ENCODE measurements around the gene SLC6A18.
"Not testable (repeated sequence)": the region's sequence is repeated elsewhere in the genome, so short reads cannot be mapped to it uniquely, and the experiment has no call there.

Gene SLC6A18

DNA sequence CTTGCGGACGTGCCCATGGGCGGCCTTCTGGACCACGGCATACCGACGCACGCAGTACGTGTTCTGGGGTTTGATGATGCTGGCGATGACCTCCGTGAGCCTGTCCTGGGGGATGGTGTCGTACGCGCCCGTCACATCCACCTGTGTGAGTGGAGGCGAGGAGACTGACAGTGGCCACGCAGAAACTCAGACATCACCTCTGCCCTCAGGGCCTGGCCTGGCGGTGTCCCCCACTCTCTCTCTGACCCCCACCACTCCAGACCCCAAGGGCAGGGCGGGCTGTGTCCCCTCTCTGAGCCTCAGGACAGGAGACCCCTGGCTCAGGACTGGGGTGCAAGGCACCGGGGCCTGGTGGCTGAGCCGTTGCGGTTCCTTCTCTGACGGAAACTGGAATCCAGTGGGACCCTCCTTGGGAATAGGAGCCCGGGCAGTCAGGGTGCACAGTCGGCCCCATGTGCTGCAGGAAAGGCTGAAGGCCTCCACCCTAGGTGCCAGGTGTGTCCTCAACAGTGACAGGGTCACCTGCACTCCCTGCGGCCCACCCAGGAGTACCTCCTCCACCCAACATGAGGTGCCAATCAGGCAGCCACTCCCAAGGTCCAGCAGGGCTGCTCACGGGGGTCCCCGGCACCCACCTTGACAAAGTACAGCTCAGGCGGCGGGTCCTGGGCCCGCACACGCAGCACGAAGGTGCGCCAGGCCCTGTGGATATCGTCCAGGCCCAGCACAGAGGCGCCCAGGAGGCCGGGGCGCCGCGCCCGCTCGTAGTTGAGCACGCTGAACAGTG, 53.7 kb downstream of the SLC6A18 start:
- no peak for DNase-seq

GRCh38 chr5:1279443-1280151, 54.4 kb downstream of the SLC6A18 start:
- no peak for DNase-seq

- no peak for DNase-seq
Observed at GRCh38 chr5:1280177-1281037, 55.2 kb downstream of the SLC6A18 start.

- no peak for DNase-seq
Observed at GRCh38 chr5:1281038-1281882, 56.1 kb downstream of the SLC6A18 start.

GRCh38 chr5:1282131-1282992, 57.2 kb downstream of the SLC6A18 start:
- DNase-seq: no peak

DNA sequence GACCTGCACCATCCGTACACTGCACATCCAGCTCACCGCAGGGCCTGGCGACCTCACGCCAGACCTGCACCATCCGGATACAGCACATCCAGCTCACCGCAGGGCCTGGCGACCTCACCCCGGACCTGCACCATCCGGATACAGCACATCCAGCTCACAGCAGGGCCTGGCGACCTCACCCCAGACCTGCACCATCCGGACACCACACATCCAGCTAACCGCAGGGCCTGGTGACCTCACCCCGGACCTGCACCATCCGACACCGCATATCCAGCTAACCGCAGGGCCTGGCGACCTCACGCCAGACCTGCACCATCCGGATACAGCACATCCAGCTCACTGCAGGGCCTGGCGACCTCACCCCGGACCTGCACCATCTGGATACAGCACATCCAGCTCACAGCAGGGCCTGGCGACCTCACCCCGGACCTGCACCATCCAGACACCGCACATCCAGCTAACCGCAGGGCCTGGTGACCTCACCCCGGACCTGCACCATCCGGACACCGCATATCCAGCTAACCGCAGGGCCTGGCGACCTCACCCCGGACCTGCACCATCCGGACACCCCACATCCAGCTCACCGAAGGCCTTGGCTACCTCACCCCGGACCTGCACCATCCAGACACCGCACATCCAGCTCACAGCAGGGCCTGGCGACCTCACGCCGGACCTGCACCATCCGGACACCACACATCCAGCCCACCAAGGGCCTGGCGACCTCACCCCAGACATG, 58.0 kb downstream of the SLC6A18 start:
- not testable (repeated sequence) for DNase-seq

DNA sequence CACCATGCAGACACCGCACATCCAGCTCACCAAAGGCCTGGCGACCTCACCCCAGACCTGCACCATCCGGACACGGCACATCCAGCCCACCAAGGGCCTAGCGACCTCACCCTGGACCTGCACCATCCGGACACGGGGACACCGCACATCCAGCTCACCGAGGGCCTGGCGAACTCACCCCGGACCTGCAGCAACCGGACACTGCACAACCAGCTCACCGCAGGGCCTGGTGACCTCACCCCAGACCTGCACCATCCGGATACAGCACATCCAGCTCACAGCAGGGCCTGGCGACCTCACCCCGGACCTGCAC, 58.5 kb downstream of the SLC6A18 start:
- not testable (repeated sequence) for DNase-seq

DNA sequence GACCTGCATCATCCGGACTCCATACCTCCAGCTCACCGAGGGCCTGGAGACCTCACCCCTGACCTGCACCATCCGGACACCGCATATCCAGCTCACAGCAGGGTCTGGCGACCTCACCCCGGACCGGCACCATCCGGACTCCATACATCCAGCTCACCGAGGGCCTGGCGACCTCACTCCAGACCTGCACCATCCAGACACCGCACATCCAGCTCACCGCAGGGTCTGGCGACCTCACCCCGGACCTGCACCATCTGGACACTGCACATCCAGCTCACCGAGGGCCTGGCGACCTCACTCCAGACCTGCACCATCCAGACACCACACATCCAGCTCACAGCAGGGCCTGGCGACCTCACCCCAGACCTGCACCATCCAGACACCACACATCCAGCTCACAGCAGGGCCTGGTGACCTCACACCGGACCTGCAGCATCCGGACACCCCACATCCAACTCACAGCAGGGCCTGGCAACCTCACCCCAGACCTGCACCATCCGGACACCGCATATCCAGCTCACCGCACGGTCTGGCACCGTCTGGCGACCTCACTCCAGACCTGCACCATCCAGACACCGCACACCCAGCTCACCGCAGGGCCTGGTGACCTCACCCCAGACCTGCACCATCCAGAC, 59.3 kb downstream of the SLC6A18 start:
- DNase-seq: not testable (repeated sequence)

- DNase-seq: no peak
Observed at GRCh38 chr5:1285141-1285540, 60.0 kb downstream of the SLC6A18 start.

GRCh38 chr5:1285883-1286291, 60.7 kb downstream of the SLC6A18 start:
- no peak for DNase-seq

DNA sequence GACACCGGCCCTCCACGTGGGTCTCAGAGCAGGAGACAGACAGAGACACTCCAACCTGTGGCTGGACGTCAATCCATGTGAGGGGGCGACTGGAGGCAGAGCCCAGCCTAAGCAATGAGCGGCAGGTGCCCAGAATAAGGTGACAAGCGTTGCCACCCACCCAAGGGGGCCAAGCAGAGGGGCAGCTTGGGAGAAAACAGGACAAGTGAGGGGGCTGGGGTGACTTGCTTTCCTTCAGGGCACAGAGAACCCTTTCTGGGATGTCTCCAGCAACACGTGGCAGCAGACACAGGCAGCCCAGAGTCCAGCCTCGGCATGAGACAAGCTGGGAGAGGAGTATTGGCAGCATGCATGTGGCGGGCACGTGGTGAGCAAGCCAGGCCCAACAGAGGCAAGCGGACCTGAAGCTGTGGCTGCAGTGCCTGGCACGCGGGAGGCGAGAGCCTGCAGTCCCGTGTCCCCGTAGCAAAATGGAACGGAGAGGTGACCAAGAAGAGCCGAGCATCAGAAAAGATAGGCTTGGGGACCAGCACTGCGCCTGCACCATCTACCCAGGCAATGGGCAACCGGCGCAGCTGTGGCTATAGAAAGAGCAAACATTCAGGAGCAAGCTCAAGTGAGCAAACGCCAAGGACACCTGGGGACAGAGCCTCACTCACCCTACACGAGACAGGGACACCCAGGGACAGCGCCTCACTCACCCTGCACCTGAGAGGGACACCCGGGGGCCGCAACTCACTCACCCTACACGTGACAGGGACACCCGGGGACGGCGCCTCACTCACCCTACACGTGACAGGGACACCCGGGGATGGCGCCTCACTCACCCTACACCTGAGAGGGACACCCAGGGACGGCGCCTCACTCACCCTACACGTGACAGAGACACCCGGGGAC, 63.5 kb downstream of the SLC6A18 start:
- no peak for DNase-seq

GRCh38 chr5:1289559-1289958, 64.4 kb downstream of the SLC6A18 start:
- not testable (repeated sequence) for DNase-seq

DNA sequence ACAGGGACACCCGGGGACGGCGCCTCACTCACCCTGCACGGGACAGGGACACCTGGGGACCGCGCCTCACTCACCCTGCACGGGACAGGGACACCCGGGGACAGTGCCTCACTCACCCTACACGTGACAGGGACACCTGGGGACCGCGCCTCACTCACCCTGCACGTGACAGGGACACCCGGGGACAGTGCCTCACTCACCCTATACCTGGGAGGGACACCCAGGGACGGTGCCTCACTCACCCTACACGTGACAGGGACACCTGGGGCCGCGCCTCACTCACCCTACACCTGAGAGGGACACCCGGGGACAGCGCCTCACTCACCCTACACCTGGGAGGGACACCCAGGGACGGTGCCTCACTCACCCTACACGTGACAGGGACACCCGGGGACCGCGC, 65.8 kb downstream of the SLC6A18 start:
- not testable (repeated sequence) for DNase-seq

- DNase-seq: no peak
Observed at GRCh38 chr5:1291611-1292080, 66.5 kb downstream of the SLC6A18 start.

DNA sequence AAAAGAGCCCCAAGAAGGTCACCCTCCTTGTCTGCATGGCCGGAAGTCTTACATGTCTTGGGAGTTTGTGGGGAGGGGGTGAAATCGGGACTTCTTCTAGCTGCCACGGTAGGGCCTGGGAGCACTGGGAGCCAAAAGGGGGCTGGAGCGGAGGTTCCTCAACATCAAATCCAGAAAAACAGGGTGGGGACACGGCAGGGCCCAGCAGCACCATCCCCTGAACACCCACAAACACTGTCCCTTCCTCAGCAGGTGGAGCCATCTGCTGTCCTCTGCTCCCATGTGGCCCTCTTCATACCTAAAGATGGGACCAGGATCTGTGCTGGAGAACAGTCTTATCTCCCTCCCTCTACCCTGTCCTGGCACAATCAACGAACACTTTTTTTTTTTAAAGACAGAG, 67.0 kb downstream of the SLC6A18 start:
- DNase-seq: no peak

DNA sequence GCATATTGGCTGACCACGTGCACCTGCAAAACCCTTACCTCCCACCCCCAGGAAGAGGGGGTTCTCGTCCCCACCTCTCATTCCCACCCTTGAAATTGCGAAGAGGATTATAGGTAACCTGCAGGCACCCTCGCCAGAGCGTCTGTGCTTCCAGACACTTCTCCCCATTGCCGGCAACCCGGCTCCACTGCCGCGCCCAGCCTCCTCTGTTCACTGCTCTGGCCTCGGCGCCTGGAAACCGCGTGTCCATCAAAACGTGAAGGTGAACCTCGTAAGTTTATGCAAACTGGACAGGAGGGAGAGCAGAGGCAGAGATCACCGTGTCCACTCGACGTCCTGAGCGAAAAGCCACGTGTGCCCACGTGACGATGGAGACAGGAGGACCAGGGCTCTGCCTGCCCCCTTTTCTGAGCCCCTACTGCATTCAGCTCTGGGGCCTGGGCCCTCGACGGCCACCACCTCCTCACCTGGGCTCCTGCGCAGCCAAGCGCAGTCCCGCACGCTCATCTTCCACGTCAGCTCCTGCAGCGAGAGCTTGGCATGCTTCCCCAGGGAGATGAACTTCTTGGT, 67.8 kb downstream of the SLC6A18 start:
- no peak for DNase-seq

- no peak for DNase-seq
Observed at GRCh38 chr5:1293416-1294205, 68.4 kb downstream of the SLC6A18 start.
